GM18498 (cell line): ENCODE results near the gene PRKCD.

Experiments
- ATAC-seq: cut with Tn5 transposase; IDR thresholded peaks from one replicate; pipeline ENCODE4 v1.9.1; 2021; ENCODE audit warnings: mild to moderate bottlenecking, moderate library complexity; ENCODE audit not compliant: unreplicated experiment

PRKCD gene

DNA sequence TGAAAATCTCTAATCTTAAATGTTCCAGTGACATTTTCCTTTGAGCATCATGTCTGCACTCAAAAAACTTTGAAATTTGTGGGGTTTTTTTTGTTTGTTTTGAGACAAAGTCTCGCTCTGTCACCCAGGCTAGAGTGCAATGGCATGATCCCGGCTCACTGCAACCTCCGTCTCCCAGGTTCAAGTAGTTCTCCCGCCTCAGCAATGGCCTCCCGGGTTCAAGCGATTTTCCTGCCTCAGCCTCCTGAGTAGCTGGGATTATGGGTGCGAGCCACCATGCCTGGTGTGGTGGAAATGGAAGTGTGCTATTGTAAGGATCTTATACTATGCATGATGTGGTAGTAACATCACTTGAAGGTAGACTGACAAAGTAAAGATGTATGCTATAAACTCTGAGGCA, 52.3 kb downstream of the PRKCD start:
- ATAC-seq = no peak

DNA sequence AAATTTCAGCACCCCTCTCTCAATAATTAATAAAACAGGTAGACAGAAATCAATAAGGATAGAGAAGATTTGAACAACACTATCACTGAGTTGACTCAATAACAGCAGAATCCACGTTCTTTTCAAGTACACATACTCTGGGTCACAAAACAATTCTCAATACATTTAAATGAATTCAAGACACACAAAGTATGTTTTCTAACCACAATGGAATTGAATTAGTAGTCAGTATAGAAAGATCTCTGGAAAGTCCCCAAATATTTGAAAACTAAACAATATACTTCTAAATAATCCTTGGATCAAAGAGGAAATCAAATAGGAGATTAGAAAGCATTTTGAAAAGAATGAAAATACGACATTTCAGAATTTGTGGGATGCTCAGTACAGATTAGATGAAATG, 54.8 kb downstream of the PRKCD start:
- no peak for ATAC-seq

DNA sequence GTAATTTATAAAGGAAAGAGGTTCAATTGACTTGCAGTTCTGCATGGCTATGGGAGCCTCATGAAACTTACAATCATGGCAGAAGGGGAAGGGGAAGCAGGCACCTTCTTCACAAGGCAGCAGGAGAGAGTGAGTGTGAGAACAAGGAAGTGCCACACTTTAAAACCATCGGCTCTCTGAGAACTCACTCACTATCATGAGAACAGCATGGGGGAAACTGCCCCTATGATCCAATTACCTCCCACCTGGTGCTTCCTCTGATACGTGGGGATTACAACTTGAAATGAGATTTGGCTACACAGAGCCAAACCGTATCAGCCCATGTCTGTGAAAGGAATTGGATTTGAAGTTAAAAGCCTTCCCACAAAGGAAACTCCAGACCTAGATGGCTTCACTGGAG, 55.7 kb downstream of the PRKCD start:
- ATAC-seq = no peak

DNA sequence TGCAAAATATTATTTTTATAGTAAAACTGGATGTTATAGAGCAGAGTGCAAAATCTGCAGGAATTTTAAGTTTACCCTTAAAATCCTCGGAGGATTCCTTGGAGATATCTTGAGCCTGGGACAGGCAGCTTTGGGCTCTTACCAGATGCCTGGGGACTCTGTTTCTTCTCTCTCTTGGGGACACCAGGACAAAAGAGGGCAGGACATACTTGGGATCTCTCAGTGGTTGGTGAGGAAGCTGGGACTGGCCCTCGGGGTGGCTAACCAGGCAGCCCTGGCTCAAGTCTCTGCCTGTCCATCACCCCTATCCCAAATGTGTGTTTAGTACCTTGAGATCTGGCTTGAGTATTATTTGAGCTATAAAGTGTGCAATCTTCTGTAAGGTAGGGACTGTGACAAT, 56.2 kb downstream of the PRKCD start:
- no peak for ATAC-seq

DNA sequence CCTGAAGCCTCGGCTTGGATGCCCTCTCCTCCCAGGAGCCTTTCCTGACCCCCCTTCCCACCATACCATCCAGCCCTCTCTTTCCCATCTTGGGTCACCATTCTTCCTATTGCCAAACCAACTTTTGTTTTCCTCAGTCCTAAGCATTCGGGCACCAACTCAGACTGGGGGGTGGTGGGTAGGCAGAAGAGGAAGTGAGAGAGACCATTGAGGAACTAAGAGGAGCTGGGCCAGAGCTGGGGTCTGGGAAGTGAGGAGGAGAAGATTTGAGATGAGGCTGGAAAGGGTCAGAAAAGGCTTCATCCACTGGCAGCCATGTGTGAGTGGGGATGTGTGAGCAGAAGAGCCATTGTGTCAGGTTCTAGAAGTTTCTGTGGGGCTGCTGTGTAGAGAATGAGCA, 57.1 kb downstream of the PRKCD start:
- ATAC-seq = no peak

DNA sequence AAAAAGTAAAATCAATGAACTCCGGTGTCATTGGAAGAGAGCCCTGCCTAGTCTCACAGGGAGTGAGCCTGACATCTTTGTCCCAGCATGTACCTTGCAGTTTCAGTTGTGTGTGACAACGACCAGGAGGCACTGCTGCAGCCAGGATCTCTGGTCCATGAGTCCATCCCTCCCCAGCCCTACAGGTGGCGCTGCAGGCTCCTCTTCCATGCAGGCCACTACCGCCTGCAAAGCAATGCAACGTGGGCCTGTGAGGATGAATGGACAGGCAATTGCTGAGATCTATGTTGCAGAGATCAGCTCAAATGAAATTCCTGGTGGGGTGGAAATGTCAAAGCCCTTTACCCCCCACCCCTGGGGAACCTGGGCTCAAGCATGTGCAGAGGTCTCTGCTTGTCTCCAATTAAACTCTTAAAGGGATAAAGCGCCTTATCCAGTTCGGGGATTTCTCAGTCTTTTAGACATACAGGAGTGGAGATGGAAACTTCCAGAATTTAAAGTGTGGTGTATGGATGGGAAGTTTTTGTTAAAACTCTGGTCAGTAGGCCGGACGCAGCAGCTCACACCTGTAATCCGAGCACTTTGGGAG, 59.0 kb downstream of the PRKCD start:
- peak; percentile 86 for ATAC-seq

DNA sequence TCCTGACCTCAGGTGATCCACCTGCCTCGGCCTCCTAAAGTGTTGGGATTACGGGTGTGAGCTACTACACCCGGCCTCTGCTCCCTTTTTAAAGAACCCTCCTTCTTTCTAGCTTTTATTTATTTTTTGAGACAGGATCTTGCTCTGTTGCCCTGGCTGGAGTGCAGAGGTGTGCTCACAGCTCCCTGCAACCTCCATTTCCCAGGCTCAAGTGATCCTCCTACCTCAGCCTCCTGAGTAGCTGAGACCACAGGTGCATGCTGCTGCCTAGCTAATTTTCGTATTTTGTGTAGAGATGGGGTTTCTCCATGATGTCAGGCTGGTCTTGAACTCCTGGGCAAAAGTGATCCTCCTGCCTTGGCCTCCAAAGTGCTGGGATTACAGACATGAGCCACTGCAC, 60.3 kb downstream of the PRKCD start:
- ATAC-seq = no peak

DNA sequence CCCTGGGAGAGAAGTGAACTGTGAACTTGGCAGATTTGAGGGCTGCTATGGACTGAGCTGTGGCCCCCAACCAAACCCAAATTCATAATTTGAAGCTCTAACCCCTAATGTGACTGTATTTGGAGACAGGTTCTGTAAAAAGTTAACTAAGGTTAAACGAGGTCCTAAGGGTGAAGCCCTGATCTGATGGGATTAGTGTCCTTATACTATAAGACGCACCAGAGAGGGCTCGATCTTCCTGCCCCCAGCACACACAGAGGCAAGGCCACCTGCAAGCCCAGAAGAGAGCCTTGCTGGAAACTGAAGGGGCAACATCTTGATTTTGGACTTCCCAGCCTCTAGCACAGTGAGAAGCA, 60.8 kb downstream of the PRKCD start:
- no peak for ATAC-seq

DNA sequence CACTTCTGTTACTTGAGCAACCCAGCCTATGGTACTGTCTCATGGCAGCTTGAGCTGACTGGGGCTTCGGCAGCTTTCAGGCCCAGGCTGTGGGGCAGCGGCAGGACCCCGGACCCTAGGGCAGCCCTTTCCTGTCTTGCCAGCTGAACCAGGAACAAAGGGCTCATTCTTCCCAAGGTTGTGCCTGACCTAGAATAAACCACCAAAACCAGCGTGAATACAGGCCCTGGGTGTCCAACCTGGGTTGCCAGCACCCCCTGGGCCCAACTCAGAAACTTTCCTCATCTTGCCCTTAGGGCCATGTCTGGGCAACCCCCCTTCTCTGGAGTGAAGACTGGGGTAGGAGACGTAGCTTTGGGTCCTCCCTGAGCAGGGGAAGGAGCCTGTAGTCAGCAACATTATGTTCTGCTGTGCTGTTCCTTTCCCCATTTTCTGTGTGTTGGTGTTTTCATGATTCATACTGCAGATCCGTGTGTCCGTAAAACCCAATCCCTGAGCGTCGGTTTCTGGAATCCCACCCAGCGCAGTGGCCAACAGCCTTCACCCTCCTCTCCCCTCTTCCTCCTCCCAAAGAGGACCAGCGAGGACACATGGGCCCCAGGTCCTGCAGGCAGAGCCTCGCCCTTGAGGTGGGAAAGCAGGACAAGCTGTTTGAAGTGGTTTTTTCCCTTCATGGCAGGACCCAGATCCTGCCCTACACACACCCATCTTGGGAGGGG, 61.3 kb downstream of the PRKCD start:
- no peak for ATAC-seq

DNA sequence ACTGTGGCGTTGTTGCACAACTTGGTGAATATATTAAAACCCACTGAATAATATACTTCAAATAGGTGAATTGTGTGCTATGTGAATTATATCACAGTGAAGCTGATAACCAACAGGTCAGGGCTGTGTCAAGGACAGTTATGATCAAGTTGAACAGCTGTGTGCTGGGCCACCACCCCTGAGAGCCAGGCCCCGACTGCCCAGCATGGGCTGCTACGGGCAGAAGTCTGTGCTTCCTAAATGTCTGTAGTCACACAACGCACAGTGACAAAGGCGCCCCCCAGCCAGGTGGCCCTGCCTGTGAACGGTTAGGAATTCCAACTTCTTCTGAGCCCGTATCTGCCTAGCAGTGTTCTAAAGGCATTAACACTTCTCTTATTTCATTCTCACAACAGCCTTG, 62.0 kb downstream of the PRKCD start:
- no peak for ATAC-seq

DNA sequence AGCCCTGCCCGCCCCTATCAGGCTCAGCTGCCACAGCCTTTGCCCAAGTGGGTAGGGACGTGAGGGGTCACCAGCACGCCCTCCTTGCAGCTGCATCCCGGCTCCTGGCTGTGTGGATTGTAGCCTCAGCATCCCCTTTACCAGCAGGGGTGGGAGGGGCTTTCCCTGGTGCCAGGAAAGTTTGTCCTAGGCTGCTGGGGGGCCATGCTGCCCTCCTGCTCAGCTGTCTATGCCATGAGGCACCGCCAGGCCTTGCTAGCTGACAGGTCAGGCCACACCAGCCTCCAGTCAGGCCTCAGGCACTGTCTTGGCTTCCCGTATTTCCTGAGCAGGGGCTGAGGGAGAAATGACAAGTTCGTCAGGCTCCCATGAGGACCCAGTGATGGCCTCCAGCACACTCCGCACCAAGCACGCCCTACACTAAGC, 62.5 kb downstream of the PRKCD start:
- ATAC-seq = no peak

DNA sequence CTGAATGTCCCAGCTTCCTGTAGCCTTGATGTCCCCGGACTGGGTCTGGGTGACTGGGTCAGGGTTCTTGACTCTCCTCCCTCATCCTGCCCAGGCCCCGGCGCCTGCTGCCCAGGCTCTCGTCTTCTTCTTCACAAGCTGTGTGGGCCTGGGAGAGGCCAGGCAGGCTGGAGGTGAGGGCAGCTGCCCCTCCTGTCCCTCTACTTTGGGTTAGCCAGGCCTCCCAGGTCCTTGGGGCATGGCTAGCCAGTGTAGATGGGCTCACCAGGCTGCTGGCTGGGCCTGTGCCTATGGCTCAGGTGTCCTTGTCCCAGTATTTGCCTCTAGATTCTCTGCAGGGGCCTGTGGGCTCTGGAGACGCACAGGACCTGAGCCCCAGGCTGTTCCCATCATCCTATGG, 63.0 kb downstream of the PRKCD start:
- no peak for ATAC-seq

DNA sequence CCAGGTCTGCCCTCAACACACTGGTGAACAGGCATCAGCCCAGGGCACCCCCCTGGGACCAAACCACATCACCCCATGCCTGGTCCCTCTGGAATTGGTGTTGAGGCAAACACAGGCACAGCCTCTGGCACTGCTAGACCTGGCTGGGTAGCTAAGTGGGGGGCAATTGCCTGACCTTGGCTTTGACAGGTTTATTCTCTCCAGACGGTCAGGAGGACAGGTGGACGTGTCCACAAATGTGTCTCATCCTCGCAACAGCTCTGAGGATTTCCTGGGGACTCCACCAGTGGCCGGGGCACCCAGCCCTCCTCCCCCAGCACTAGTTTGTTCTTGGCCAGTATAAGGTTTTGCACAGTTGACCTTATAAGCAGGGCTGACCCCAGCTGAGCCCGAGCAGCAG, 63.5 kb downstream of the PRKCD start:
- ATAC-seq = no peak

DNA sequence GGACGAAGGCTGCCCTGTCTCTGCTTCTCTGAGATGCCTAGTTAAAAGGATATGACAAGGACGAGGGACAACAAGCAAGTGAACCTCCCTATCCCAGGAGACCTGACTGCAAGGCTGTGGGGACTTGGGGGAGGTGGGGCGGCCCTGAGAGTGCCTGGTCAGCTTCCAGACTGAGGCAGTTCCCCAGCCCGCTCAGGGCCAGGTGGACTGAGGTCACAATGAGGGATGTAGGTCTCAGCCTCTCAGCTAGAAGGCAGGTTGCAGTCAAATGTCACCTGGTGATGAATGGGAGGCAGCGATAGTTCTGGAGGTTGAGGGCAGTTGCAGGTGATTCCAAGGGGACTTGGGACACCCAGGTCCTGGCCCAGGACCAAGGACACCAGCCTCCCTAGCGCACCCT, 64.2 kb downstream of the PRKCD start:
- ATAC-seq = no peak

DNA sequence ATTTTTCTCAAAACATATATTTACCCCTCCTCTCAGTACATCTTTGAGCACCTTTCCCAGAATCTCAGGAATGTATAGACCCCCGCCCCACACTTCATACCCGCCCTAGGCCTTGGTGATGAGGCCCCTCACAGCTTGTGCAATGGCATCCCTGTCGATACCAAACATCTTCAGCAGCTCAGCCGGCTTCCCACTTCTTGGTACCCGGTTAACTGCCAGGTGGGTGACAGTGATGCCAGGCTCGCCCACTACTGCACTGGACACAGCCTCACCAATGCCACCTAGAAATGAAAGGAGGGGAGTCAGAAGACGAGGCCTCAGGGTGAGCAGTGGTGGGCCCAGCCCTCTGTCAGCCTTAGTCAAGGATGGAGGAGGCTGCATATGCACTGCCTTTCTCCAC, 64.6 kb downstream of the PRKCD start:
- ATAC-seq = no peak

DNA sequence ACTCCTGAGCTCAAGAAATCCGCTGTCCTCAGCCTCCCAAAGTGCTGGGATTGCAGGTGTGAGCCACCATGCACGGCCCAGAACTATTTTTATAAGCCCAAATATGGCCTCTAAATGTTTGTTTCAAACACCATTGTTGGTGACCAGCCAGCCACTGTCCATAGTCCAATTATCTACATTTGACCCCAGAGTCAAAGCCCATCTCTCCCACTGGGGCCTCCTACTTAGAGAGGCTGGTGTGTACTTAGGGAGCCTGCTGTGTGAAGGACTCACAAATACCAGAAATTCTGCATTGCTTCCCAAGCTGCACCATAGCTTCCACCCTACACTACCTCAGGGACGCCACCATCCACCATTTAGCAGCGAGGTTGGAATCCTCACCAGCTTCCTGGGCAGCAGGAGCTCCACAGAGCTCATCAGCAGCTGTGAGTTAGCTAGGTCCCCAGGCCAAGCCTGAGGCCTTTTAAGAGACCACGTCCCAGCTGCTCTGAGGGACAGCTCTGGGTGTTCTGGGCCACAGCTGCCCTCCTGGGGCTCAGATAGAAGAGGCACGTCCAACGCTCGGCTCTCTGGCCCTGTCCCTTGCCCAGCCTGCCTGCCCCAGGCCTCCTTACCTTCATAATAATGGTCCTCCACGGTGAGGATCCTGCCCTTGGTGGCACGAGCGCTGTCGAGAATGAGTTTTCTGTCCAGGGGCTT, 65.3 kb downstream of the PRKCD start:
- ATAC-seq = no peak

DNA sequence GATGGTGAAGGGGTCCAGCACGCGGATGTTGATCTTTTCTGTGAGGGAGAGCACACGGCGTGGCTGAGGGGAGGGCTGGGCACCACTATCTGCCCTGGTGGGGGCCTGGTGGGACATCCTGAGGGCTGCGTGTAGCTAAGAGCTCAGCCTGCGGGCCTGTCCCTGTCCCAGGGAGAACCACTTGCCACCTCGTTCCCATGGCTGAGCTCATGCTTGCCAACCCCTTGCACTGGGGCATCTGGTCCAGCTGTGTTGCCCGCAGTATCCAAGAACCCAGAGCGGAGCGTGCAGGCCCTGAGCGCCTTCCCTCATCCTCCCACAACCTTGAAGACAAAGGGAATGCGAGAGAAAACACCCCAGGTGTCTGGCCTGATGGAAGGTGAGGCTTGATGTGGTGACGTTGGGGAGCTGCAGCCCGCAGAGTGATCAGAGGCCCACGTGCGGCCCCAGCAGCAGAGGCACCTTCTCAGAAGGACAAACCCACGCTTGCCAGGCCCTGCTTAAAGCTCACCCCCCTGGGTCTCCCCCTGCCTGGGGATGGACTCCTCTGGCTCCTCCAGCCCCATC, 65.9 kb downstream of the PRKCD start:
- no peak for ATAC-seq

DNA sequence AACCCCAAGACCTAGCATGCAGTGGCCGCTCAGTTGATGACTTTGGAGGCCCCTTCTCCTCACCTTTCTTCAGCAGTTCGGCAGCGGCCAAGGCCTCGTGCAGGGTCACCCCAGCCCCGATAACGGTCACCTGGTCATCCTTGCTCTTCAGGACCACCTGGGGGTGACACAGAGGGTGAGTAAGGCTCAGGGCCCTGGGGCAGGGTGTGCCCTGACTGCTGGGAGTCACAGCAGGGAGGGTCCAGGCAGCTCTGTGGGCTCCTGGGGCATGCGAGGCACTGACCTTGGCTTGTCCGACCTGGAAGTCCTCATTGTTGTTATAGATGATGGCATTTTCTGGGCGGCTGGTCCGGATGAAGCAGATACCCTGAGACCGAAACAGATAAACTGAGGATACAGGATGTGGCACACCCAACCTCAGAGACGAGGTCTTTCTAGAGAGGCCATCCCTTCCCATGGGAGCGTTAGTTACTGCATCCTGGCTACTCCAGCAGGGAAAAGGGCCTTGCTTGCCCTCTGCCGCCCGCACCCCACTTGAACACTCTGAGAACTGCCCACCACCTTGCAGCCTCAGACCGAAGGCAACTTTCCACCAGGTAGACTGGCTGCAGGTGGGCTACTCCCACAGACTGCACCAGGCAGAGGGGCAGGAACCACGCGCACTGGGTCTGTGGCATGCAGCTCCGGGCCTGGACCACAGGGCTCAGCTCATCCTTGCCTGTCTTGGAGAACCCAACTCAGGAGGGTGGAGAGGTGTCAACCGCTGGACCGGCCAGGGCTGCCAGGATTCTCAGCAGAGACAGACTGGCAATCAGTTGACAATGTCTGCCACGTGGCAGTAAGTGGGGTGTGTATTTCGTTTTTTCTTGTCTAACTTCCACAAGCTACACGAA, 67.2 kb downstream of the PRKCD start:
- ATAC-seq = no peak

DNA sequence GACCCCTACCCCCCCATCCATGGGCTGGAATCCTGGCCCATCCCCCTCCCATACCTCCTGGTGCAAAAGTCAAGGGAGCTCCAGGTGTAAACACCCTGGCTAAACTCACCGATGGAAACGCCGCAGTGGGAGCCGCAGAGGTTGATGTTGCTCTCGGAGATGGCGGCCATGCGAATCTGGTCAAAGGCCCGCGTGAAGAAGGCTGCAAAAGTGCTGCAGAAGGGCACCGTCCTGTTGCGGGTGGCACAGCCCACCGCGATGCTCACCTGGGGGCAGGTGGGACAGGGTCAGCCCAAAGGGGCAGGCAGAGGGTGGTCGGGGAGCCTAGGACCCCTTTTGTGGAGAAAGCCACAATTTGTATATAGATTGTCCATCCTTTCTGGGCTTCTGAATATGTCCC, 68.2 kb downstream of the PRKCD start:
- ATAC-seq = no peak

DNA sequence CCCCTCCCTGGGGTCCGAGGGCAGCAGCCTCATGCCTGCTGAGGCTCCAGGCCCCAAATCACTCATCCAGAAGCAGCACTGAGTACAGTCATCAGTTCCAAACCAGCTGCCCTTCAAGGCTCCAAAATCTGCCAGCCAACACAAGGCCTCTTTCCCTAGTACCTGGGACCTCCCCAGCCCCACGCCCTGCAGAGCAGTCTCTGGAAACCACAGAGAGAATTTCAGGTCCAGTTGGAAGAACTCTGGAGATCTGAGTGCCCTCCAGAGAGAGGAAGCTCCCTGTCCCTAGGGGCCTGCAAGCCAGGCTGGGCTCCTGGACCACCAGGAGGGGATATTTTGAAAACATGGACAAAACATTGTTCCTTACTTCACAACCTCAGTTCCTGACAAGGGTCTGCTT, 68.6 kb downstream of the PRKCD start:
- ATAC-seq = no peak

DNA sequence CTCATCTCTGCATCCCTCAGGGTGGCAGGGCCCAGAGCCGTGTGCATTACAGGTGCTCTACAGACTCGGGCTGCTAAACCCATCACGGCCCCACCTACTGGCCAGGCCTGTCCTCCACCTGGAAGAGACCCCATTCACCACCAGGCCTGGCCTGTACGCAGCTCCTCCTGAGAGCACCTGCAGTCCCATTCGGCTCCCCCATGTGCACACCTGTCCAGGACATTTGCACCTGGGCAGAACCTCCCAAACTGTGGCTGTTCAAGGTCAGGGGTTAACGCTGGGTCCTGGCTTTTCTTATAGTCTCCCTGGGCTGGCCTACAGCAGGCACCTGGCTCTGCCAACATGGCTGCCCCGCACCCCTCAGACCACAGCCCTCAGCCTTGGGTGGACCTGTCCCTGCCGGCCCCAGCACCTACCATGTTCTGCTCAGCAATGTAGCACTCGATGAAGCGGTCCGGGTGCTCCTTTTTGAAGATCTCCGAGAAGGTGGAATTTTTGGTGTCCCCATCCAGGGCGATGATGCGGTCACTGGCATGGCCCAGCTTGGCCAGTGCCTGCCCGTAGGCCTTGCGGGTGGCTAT, 69.1 kb downstream of the PRKCD start:
- no peak for ATAC-seq
